Measurements from ENCODE around the gene AHDC1.

DNA sequence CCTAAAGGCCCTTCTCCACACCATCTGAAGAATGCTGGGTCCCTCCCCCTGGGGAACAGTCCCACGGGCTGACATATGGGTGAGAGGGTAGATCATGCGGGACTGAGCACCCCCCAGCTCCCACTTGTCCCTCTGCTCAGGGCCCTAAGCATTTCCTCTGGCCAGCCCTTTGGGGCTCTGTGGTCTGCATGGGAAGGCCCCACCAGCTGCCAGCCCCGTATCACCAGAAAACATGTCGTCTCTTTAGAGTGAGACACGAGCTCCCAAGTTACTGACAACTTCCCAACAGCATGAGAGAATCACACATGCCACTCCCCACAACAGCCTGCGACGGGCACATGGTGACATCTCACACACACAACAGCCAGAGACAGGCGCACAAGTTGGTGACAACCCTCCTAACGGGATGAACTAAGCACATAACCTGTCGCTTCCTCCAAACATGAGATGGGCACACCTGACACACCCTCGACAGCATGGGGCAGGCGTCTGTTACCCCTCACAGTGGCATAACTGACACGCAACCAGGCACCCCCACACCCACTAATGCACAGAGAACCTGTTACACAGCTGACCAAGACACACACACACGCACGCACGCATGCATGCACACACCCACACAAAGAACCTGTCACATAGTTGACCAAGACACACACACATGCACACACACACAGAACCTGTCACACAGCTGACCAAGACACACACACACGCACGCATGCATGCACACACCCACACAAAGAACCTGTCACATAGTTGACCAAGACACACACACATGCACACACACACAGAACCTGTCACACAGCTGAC lies 41.2 kb downstream of the AHDC1 start:
- TF ChIP-seq, protein P1, sequence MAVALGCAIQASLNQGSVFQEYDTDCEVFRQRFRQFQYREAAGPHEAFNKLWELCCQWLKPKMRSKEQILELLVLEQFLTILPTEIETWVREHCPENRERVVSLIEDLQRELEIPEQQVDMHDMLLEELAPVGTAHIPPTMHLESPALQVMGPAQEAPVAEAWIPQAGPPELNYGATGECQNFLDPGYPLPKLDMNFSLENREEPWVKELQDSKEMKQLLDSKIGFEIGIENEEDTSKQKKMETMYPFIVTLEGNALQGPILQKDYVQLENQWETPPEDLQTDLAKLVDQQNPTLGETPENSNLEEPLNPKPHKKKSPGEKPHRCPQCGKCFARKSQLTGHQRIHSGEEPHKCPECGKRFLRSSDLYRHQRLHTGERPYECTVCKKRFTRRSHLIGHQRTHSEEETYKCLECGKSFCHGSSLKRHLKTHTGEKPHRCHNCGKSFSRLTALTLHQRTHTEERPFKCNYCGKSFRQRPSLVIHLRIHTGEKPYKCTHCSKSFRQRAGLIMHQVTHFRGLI (tag by site-specific recombination; IDR thresholded peaks at IDR 0.05) = no peak
- TF ChIP-seq, protein P2, sequence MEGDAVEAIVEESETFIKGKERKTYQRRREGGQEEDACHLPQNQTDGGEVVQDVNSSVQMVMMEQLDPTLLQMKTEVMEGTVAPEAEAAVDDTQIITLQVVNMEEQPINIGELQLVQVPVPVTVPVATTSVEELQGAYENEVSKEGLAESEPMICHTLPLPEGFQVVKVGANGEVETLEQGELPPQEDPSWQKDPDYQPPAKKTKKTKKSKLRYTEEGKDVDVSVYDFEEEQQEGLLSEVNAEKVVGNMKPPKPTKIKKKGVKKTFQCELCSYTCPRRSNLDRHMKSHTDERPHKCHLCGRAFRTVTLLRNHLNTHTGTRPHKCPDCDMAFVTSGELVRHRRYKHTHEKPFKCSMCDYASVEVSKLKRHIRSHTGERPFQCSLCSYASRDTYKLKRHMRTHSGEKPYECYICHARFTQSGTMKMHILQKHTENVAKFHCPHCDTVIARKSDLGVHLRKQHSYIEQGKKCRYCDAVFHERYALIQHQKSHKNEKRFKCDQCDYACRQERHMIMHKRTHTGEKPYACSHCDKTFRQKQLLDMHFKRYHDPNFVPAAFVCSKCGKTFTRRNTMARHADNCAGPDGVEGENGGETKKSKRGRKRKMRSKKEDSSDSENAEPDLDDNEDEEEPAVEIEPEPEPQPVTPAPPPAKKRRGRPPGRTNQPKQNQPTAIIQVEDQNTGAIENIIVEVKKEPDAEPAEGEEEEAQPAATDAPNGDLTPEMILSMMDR (tag by site-specific recombination; IDR thresholded peaks at IDR 0.05) = no peak
